Testis (tissue), 2 donors: Measurements from ENCODE around the gene TLCD5.

Source experiments
- CTCF ChIP-seq, 3 experiments: fragments of 450-650 bp in 2 of 3; fragments of 200-600 bp in 1 of 3; sonication (generic) in 1 of 3; IDR thresholded peaks; one replicate each; pipeline ENCODE4 v1.5.1; 2016 to 2019; ENCODE audit warnings: antibody characterized with exemption in 3 of 3, mild to moderate bottlenecking in 2 of 3, moderate library complexity in 1 of 3
- POLR2A ChIP-seq: fragments of 450-650 bp; IDR thresholded peaks from one replicate; pipeline ENCODE4 v1.6.1; 2017; ENCODE audit warnings: antibody characterized with exemption, mild to moderate bottlenecking, moderate library complexity

GRCh38 chr11:120288021-120288420 is 37.1 kb upstream of the TLCD5 start:
- no peak for TF ChIP-seq CTCF (IDR thresholded peaks at IDR 0.05)
- no peak for TF ChIP-seq POLR2A
